GM21528 (cell line): Measurements from ENCODE around the gene SH3YL1.
"Not testable (repeated sequence)": the region's sequence is repeated elsewhere in the genome, so short reads cannot be mapped to it uniquely, and the experiment has no call there.

Source experiments
- ATAC-seq: cut with Tn5 transposase; IDR thresholded peaks from one replicate; pipeline ENCODE4 v1.9.1; 2021; ENCODE audit warnings: mild to moderate bottlenecking, moderate library complexity; ENCODE audit not compliant: unreplicated experiment, low FRiP score

The SH3YL1 gene

DNA sequence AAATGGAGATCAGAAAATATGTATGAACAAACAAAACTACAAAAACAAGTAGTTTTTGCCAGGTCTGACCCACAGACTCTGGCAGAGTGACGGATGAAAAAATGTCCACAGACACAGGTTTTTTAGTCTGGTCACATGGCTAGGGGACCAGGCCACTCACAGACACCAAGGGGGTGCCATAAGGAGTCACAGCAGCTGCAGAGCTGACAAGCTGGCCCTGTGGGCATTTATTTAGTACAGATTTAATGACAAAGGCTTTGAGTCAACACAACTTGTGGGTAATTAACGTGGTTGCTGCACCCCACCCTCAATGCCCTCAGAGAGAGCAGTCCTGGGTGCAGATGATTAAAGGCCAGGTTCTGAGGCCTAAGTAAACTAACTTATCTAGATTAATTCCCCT, 76.0 kb downstream of the SH3YL1 start:
- ATAC-seq: no peak

- no peak for ATAC-seq
Measured at GRCh38 chr2:185221-185620, 78.6 kb downstream of the SH3YL1 start.

DNA sequence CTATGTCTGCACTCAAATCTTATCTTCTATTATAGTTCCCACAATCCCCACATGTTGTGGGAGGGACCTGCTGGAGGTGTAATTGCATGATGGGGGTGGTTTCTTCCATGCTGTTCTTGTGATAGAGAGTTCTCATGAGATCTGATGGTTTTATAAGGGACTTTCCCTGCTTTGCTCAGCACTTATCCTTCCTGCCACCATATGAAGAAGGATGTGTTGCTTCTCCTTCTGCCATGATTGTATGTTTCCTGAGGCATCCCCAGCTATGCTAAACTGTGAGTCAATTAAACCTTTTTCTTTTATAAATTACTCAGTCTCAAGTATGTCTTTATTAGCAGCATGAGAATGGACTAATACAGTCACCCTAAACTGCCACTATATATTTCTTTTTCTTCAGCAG, 79.1 kb downstream of the SH3YL1 start:
- ATAC-seq: no peak

DNA sequence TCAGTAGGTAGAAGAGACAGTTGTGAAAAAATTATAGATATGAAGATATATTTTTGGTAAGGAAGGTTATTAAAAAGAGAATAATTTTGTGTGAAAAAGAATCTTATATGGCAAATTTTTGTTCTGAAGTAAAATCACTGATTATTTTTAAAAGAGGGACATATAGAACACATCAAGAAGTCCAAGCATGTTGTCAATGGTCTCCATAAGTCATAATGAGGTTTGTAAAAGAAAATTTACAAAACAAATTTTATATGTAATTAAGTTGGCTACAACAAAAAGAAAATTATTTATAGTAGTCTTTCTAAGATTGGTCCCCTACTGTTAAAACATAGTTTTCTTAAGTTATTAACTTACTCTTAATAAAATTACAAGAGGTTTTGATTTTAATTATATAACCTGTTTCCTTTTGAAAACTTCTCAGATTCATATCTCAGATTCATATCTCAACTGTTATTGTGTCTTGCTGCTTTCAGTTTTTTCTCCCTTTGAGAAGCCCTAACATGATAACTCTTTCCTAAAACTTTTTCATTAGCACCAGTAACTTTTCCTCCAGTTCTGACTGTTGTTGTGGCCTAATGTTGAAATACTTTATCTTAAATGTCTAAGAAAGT, 81.2 kb downstream of the SH3YL1 start:
- no peak for ATAC-seq

DNA sequence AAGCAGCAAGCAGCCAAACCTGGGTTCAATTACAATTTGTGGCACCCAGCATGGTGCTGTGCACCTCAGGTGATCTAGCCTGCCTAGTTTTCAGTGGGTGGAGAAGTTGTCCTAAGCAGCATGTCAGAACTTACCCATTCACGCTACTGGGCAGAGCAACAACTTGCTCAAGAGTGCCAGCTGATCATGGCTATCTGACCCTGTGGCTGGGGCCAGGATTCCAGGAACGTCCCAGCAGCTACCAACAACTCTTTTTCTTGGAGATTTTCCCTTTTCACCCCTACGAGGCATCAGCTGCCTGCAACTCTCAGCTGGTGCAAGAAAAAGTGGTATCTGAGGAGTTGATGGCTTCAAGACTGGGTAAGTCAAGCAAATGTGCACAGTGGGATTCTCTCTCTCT, 83.5 kb downstream of the SH3YL1 start:
- no peak for ATAC-seq

- no peak for ATAC-seq
Measured at GRCh38 chr2:179886-180285, 83.9 kb downstream of the SH3YL1 start.

DNA sequence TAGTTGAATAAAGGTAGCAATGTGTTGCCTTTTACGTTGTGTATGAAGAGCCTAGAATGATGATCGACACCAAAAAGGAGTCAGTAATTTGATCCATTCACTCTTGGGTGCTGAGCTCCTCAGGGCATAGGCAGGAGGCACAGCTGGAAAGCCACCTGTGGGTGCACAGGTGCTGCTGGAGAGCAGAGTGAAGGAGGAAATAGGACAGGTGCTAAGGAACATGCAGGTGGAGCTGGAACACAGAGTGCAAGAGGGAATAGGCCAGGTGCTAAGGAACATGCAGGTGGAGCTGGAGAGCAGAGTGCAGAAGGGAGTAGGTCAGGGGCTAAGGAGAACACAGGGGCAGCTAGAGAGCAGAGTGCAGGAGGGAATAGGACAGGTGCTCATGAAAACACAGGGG, 86.1 kb downstream of the SH3YL1 start:
- no peak for ATAC-seq

DNA sequence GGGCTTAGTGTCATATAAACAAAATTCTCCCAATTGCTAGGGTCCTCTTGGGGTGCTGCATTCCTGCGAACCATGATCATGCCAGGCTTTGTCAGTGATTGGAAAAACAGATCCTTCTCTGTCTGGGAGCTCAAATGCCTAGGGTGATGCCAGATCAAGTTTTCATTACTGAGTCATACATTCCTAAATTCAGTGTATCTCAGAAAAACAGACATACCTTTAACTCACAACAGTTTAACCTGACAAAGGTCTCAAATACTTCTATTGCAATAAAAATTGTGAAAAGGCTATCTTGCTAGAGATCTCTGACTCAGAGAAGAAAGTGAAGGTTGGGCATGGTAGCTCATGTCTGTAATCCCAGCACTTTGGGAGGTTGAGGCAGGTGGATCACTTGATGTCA, 86.9 kb downstream of the SH3YL1 start:
- ATAC-seq: no peak

DNA sequence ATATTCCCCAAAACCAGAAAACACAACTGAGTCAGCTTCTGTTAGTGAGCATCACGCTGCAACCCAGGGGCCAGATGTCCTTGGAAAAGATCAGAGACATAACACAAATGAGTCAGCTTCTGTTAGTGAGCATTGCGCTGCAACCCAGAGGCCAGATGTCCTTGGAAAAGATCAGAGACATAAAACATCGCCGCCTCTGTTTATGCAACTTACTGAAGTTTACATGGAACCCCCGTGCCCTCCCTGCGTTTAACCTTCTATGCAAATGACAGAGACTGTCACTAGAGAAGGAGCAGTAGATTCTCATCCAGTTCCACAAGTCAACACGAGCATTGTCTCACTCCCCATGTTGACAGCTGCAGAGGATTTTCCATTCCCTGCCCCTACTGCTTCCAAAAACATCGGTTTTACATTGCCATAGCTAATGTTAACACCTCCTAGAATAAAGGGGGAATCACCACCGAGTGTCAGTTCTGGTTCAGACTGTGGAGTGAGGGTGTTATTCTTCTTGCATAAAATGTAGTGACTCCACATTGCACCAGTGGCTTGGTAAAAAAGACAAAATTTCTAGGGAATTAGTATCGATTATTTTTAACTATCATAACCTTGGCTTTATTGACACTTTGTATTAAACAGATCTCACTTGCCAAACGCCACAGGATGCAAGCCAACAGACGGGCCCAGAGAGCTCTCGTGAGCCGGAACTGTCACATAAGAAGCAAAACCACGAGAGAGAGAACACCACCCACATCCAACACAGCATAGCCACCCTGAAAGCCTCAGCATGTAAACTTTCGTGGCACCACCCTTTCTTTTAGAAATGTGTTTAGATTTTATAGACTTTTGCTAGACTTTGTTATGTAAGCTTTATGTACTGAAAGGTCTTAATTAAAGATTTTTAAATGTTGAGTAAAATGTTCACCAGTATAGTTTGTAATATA, 87.7 kb downstream of the SH3YL1 start:
- ATAC-seq: no peak

DNA sequence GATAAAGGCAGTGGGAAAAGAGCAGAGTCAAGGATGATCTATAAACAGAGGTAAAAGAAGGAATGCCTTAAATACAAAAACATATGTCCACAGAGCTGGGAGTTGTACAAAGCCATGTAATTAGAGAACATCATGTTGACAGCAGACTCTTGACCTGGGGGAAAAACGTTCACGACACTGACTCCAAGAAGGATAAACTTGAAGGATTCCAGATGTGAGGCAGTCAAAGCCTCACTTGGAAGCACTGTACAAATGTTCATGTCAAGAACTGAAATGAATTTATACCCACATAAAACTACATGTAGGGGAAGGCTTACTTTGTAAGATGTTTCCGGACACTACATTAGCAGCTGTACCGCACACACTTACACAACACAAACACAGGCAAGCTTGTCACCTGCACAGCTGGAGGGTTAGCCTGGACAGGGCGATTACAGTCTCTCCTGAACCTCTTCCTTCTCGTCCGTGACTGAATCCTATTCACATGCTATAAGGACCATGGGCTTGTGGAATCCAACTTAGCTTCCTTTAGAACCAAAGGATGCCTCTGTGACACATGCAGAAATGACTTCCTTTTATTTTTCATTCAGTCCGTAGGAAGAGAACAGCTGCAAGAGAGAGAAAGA, 88.6 kb downstream of the SH3YL1 start:
- no peak for ATAC-seq

DNA sequence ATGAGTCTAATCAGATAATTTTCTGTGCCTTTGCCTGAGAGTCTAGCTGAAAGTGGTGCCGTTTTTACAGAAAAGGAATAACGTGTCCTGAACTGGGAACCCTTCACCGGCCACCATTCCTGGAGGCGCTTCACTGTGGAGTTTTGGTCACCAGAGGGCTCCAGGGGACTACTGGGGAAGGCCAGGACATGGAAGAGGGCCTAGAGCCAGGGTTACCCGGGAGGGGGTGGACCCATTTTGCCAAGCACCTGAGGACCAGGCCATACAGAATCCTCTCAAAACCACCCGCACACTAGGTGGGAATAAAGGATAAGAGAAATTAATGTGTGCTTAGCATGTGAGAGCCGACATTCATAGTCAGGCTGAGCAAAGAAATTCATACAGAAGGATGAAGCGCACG, 91.7 kb downstream of the SH3YL1 start:
- ATAC-seq: not testable (repeated sequence)

GRCh38 chr2:169741-170140, 94.1 kb downstream of the SH3YL1 start:
- no peak for ATAC-seq
